ENCODE data around the gene ZNF888.
"Not testable (repeated sequence)": the region's sequence is repeated elsewhere in the genome, so short reads cannot be mapped to it uniquely, and the experiment has no call there.

ZNF888 gene

GRCh38 chr19:52941523-52941922 is 18.3 kb upstream of the ZNF888 start:
- not testable (repeated sequence) for DNase-seq

DNA sequence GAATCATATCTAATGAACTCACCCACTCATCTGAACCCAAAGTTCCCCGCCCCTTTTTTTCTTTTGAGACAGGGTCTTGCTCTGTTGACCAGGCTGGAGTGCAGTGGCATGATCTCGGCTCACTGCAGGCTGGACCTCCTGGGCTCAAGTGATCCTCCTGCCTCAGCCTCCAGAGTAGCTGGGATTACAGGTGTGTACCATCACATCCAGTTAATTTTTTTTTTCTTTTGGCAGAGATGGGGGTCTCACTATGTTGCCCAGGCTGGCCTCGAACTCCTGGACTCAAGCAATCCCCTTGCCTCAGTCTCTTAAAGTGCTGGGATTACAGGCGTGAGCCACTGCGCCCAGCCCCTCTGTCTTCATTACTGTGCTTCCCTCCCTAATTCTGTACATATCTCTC is 17.7 kb upstream of the ZNF888 start:
- not testable (repeated sequence) for DNase-seq

- no peak for DNase-seq
These were observed 15.5 kb upstream of the ZNF888 start for GRCh38 chr19:52938761-52939160.

DNA sequence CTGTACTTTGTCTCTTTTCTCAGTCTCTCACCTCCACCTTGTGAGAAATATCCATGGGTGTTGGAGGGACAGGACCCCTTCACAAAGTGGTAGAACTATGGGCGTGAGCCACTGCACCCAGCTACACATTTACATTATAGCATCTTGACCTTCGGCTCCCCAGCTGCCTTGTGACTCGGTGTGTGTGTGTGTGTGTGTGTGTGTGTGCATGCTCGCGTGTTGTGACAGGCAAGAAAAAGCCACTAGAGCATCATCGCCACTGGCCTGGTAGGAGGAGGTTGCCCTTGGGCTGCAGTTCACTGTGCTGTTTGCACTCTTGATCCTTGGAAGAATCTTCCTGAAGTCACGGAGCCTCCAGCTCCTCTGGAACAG is 13.7 kb upstream of the ZNF888 start:
- DNase-seq: no peak

- DNase-seq: no peak
These were observed 13.1 kb upstream of the ZNF888 start for GRCh38 chr19:52936151-52936953.

DNA sequence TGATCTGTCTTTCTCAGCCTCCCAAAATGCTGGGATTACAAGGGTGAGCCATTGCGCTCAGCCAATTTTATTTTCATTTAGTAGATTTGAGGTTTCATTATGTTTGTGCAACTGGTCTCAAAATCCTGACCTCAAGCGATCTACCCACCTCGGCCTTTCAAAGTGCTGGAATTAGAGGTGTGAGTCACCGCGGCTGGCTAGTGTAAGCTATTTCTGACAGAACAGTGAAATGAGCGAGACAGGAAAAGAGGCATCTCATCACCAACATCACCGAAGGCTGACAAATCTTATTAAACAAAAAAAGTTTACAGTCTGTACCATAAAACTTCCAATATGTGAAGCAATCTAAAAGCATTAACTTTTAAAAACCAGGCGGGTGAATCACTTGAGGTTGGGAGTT is 12.2 kb upstream of the ZNF888 start:
- DNase-seq: no peak

GRCh38 chr19:52924641-52925040 is 1.4 kb upstream of the ZNF888 start:
- not testable (repeated sequence) for DNase-seq

GRCh38 chr19:52923778-52924593 is 758 bp upstream of the ZNF888 start:
- no peak for DNase-seq

GRCh38 chr19:52917531-52917930 is 5.7 kb downstream of the ZNF888 start:
- DNase-seq: no peak

- DNase-seq: no peak
These were observed 12.6 kb downstream of the ZNF888 start for GRCh38 chr19:52910648-52911047.

- not testable (repeated sequence) for DNase-seq
These were observed 19.0 kb downstream of the ZNF888 start for GRCh38 chr19:52904052-52904780.

GRCh38 chr19:52901842-52902241 is 21.4 kb downstream of the ZNF888 start:
- no peak for DNase-seq

- DNase-seq: not testable (repeated sequence)
These were observed 24.6 kb downstream of the ZNF888 start for GRCh38 chr19:52898596-52898995.

GRCh38 chr19:52898101-52898500 is 25.1 kb downstream of the ZNF888 start:
- no peak for DNase-seq

DNA sequence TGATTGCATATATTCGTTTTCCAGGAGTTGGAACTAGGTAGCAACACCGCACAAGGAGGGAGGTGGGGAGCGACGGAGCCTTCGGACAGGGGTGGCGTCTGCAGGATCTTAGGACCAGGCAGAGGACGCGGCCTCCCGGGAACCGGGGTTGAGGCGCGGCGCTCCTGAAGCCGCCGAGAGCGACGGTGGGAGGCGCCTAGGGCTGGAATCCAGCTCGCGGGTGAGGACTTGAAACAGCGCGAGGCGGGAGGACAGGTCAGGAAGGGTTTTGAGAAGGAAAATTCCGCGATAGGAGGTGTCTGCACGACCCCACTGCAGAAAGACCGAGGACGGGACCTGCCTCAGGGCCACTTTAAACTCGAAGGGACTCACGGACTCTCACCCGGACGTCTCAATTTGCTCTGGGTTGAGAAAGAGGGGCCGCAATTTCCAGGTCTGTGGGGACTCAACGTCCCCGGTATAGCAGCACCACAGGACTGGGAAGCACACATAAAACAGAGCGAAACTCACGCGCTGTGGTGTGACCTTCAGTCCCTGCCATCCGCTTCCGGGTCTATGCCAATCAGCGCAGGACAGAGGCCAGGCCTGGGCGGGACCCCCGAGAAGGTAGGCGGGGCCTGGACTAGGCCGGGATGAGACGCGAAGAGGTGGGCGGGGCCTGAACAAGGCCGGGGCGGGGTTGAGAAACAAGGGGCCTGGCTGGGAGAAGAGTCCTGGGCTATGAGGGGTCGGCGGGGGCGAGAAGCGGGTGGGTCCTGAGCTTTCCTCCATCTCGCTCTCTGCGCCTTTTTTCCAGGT is 25.9 kb downstream of the ZNF888 start, which contains the start of gene ZNF320:
Gene ZNF320 (minus strand): TSS at position 498 of the 798 bp plus-strand sequence. CDS start 7,380 bp downstream, outside the sequence.
- peak; percentile 75 to 82 (median 81) for DNase-seq

DNA sequence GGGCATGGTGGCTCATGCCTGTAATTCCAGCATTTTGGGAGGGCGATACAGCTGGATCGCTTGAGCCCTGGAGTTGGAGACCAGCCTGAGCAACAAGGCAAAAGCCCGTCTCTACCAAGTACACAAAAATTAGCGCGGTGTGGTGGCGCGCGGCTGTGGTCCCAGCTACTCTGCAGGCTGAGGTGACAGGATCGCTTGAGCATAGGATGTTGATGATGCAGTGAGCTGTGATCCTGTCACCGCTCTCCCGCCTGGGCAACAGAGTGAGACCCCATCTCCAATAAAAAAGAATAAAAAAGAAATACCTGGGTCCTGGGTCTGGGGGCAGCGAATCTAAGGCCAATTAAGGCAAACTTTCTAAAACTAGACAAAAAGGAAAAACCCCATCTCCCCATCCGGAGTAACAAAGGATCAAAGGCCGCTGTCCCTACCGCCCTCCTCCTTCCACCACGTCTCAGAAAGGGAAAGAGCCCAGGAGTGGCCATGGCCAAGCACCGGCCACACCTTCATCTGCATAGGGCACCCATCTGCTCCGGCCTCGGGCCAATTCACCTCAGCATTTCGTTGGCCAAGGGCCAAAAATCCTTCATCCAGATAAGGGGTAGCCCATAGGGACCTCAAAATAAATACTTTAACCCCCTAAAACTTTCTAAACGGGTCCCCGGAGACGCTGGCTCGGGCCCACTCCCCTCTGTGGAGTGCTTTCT is 26.6 kb downstream of the ZNF888 start:
- no peak for DNase-seq

GRCh38 chr19:52891336-52891735 is 31.9 kb downstream of the ZNF888 start:
- DNase-seq: no peak

DNA sequence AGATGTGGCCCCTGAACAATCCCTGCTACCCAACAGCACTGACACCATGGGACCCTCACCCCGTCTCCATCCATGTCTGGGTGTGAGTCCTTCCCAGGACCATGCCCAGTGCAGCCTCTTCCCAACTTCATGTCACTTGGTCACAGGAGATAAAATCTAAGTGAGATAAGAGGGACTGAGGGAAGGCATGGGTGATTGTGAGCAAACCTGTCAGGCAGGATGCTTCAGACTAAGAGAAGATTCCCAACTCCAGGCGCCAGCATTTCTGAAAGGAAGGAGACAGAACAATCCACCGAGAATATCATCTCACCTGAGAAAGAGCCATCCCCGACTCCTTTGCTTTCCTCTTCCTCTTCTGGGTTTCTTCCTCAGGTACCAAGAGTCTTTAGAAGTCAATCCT is 33.3 kb downstream of the ZNF888 start:
- no peak for DNase-seq

- no peak for DNase-seq
These were observed 34.2 kb downstream of the ZNF888 start for GRCh38 chr19:52889076-52889475.

DNA sequence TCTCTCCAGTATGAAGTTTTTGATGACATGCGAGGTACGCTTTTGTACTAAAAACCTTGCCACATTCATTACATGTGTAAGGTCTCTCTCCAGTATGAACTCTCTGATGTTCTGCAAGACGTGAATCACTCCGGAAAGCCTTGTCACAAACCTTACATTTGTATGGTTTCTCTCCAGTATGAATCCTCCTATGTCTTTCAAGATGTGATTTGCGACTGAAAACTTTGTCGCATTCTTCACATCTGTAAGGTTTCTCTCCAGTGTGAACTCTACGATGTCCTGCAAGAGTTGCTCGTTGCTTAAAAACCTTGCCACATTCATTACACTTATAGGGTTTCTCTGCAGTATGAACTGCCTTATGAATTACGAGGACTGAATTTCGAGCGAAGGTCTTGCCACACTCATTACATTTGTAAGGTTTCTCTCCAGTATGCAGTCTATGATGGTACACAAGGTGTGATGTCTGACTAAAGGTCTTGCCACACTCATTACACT is 42.3 kb downstream of the ZNF888 start:
- no peak for DNase-seq

DNA sequence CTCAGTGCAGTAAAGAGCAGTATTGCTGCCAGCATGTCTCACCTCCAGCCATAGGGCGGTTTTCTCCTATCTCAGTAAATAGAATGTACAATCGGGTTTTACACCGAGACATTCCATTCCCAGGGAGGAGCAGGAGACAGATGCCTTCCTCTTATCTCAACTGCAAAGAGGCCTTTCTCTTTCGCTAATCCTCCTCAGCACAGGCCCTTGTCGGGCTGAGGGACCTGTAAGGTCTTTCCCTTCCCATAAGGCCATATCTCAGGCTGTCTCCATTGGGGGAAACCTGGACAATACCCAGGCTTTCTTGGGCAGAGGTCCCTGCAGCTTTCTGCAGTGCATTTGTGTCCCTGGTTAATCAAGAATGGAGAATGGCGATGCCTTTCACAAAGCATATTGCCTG is 50.2 kb downstream of the ZNF888 start:
- not testable (repeated sequence) for DNase-seq

- DNase-seq: no peak
These were observed 51.8 kb downstream of the ZNF888 start for GRCh38 chr19:52871466-52871865.
